Inferior parietal cortex (tissue), 1 donor: ENCODE measurements around the gene TENM4.

Experiments
- DNase-seq: peaks from one replicate; pipeline ENCODE4 v3.0.0-alpha.2; 2016; ENCODE audit errors: extremely low spot score

Gene TENM4

DNA sequence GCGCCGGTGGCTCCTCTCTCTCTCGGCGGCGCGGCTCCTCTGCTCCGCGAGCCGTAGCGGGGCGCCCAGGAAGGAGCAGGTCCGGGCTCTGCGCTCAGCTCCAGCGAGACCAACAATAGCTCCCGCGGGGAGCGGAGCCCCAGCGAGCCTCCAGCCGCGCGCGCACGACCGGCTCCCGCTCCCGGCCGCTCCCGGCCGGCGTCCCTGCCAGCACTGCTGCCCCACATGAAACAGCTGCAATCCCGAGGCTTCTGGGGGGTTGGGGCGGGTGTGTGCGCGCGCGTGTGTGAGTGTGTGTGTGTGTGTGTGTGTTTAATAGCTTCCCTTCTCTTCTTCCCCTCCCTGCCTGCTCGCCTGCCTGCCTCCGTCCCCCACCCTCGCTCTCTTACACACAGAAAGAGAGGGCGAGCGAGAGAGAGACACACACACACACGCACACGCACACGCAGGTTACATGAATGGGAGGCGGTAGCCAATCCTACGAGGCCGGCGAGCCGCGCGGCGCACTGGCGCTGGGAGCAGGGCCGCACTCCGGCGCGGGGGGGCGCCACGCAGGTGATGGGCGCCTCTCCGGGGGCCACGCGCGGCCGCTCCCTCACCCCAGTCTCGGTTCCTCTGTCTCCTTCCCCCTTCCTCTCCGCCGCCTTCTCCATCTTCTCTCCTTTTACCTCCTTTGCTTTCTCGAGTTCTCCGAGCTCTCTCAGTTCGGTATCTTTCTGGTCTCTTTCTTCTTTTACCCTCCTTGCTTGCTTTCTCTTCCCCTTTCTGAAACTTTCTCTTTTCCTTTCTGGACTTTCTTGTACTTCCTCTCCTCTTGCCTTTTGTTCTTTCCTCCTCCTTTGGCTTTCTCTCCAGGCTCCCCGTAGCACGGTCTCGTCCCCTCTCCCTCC, at the start of gene TENM4:
Gene TENM4, minus strand, starts transcription at position 460 of the 890 bp plus-strand sequence. CDS start 371,086 bp downstream, outside the sequence.
- DNase-seq: peak; percentile 42

DNA sequence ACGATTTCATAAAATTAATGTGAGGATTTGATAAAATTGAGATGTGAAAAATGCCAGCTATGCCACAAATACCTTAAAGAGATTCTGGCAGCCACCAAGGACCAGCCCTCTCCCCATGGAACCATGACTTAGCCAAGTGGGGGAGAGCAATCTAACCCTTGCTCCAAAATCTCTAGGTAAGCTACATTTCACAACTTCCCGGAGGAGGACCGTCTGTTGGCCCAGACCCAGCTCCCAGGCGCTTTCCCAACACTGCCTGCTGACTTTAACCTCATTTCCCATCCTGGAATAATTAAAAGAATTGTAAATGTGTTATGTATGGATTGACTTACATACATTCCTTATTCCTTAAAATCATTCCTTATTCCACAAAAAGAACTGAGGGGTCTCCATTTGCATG, 47.5 kb upstream of the TENM4 start:
- DNase-seq: no peak

DNA sequence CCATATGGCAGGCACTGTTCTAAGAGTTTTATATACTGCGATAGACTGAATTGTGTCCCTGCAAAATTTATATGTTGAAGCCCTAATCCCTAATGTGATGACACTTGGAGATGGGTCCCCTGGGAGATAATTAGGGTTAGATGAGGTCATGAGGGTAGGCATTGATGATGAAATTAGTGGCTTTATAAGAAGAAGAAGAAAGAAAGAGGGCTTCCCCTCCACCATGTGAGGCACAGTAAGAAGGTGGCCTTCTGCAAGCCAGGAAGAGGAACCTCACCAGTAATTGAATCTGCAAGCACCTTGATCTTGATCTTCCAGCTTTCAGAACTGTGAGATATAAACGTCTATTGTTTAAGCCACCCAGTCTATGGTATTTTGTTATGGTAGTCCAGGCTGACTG, 46.6 kb upstream of the TENM4 start:
- no peak for DNase-seq

DNA sequence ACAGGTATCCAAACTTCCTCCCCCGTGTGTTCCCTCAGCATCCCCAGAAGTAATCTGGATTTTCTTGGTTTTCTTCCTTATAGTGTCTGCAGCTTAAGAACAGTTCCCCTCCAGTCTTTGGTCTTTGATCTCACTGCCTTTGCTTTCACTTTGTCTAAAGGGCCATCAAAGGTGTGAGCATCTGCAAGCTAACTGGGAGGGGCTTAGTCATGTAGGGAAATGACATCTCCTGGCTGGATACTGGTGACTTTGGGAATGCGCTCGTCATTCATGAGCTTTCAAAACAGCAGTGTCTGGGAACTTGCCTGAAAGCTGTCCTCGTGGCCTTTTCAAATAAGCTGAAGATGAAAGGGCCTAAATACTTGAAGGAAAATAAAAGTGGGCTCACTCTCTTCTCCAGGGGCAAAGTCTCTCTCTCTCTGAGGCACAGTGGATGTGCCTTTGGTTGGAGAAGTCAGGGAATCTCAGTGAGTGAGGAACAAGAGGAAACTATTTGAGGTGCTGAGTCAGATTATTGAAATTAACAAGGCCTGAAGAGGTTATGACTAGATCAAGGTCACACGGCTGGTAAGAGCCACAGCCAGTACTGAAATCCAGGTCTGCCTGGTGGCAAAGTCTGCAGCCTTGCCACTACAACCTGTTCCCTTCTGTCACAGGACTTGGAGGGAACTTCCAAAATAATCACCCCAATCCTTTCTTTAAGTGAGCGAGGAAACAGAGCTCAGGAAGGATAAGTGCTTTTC, 45.6 kb upstream of the TENM4 start:
- no peak for DNase-seq

DNA sequence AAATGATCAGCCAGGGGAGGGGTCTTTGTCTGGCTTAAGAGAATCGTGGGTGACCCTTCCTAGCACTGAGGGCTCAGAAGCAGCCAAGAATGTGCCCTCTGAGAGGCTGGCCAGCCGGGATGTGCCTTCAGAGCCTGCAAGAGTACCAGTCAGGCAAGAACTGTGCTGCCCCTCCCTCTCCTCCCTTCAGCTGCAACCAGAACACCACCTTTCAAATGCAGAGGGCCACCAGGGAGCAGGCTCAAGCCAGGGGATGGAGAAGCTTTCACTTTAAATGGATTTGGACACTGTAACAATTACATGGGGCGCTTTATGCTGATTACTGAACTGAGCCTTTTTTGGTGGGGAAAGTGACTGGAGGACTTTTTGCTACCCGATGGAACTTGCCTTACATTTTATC, 44.9 kb upstream of the TENM4 start:
- no peak for DNase-seq

DNA sequence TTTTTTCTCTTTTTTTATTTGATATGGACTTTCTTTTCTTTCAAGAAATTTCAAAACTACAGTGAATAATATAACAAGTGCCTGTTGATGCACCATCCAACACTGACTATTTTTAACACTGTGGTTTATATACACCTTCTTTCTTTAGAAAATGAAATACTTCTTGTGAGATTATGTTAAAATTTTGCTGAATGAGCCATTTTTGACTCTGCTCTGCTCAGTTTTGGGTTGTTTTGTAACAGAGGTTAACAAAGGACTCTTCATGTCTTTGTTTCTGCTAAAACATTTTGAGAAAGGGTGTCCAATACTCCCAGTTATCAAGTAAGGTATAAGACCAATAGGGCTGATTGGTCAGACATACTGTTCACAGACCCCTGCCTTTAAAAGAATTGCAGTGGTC, 44.0 kb upstream of the TENM4 start:
- no peak for DNase-seq

DNA sequence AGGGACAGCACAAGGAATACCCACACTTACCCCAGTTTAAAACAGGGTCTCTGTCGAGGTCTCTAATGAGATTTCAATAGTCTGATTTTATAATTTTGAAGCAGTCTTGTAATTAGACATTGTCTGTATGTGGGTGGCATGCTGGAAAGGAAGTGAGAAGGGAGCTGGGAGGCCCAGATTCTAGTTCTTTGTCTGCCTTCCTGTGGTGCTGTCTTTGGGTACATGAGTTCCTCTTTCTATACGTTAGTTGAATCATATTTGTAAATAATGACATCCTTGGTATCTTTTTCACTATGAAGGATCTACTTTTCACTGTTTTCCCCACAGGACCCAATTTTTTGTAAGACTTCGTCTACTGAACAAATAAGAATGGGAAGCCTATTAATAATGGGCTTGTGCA, 42.0 kb upstream of the TENM4 start:
- no peak for DNase-seq

DNA sequence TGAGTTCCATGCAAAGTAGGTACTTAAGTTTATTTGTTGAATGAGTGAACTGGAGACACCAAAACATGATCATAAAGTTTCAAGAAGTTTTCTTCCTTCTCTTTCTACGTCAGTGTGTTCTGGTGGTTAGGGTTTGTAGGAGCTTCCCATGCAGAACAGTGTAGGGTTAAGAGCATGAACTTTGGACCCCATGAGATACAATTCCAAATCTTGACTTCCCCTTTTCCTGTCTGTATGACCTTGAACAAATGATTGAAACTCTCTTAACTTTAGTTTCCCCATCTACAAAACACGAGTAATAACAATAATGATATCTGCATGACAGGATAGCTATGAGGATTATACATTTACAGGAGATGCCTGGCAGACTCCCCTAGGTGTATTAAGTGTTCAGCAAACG, 41.0 kb upstream of the TENM4 start:
- no peak for DNase-seq

DNA sequence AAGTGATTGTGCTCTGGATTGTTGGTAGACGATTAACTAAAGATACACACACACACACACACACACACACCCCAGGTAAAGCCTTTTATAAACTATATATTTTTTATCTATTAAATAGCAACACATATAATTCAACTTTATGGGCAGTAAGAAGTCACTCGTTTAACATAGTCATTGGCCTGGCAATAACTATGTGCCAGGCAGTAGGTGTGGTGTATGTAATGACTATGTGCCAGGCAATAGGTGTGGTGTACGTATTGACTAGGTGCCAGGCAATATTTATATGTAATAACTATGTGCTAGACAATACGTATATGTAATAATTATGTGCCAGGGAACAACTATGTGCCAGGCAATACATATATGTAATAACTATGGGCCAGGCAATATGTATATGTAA, 40.0 kb upstream of the TENM4 start:
- no peak for DNase-seq

DNA sequence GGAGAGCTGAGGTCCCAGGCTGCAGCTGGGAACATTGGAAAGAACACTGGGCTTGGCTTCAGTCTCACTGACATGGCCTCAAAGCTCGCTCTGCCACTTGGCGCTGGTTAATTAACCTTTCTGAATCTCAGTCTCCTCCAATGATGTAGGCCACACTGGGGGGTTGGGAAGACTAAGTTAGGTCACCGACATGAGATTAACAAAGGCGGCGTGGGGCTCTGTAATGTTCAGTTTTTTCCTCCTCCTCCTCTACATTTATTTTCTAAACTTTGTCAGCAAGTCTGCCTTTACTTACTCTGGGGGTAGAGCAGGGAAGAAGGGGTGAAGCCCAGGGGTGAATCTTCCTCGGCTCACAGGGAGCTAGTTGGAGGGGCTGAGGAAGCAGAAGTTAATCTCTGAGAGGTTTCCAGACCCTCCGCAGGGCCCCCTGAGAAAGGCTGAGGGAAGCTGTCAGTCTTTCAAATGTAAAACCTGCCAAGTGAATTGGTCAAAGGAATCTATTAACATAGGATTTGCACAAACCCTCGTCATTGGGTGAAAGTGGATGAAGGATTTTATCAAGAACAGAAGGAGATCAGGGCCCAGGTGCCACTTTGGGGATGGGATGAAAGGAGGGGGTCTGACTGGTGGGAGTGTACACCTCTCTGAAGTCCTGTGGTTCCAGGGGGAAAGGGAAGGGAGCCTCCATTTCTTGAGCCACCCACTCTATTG, 32.1 kb upstream of the TENM4 start:
- DNase-seq: no peak

DNA sequence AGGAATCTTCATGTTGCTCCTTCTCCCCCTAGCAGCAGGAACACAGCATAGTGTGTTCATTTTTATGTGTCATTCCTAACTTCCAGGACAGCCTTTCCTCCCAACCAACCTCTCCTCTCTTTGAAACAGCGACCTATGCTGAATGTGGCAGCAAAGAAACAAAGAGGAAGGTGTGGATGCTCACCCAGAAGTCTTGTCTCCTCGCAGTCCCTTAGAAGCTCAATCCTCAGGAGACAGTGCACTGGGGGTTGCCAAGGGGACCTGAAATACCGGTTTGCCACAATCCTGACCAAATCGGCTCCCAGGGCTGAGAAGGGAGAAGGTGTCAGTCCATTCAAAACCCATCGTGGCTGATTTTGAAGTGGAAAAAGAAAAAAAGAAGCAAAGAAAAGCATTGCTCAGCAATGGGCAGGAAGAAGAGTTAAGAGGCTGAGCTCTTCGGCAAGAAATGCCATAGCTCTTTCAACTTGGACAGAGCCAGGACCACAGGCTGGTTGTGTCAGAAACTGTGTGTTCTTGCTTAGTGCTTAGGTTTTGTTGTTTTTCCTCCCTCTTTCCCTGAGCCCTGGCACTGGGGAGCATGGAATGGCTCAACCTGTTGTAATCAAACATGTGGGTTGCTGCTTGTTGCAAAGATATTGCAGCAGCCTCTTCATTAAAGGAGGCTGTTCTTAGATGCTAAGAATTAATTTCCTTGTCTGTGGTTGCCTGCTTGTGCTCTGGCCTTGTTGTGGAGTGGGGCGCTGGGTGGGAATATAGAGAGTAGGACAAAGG, 30.4 kb upstream of the TENM4 start:
- DNase-seq: no peak

DNA sequence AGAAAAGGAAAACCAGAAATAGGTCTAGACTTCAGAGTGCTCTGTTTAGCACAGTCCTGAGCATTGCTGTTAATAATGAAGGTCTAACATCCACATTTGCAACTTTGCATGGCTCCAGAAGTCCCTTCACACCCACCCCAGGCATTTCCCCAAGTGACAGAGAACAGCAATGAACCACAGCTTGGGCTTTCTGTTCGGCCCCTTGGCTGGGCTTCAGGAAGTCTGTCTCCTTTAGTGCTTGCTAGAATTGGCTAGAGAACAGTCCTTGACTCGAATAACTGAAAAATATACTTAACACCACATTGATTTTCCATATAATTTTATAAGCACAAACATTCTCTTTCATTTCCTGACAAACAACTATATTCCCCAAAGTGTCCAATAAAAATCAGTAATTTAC, 29.3 kb upstream of the TENM4 start:
- no peak for DNase-seq

DNA sequence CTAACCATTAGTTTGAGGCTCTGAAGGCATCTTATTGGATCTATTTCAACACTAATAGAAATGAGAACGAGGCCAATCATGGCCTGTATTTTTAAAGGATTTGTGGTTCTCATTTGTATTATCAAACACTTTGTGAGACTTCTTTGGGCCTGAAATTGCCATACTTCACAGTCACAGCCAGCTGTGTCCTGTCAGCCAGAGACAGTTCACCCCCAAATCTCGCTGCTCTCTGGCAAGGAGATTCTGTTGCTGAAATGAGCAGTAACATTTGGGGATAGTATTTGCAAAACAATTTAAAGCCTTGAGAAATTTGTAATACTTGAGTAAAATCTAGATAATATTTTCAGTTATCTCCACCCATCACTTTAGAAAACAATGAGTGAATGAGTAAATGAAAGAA, 26.9 kb upstream of the TENM4 start:
- DNase-seq: no peak

DNA sequence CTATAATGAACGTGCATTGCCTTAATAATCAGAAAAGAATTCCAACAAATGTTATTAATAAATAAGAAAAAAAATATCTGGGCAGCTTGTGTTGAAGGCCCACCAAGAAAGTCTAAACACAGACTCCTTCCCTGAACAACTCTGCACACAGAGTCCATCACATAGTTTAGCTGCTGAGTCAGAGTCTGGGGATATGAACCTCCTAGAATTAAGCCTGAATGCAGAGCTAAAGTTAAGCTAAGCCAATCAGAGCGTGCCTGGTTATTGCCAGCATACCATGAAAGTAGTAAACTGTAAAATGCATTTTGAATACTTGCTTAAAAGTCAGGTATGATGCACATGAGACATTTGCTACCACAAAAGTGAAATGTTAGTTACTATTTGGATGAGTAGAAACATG, 25.6 kb upstream of the TENM4 start:
- no peak for DNase-seq

DNA sequence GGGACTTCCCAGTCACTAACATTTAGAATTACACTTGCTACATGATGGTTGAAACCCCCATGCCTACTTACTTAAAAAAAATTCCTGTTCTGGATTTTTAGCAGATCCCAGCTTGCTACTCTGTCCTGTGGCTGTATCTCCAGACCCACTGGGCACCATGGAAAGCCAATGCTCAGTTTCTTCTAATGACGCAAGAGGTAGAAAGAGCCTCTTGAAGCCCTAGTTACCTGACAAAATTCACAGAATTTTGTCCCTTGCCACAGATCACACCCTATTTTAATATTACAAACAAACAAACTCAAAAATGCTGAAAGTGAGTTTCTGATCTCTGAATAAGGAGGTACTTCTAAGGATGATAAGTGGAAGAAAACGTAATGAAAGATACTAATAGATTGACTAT, 24.3 kb upstream of the TENM4 start:
- DNase-seq: no peak

DNA sequence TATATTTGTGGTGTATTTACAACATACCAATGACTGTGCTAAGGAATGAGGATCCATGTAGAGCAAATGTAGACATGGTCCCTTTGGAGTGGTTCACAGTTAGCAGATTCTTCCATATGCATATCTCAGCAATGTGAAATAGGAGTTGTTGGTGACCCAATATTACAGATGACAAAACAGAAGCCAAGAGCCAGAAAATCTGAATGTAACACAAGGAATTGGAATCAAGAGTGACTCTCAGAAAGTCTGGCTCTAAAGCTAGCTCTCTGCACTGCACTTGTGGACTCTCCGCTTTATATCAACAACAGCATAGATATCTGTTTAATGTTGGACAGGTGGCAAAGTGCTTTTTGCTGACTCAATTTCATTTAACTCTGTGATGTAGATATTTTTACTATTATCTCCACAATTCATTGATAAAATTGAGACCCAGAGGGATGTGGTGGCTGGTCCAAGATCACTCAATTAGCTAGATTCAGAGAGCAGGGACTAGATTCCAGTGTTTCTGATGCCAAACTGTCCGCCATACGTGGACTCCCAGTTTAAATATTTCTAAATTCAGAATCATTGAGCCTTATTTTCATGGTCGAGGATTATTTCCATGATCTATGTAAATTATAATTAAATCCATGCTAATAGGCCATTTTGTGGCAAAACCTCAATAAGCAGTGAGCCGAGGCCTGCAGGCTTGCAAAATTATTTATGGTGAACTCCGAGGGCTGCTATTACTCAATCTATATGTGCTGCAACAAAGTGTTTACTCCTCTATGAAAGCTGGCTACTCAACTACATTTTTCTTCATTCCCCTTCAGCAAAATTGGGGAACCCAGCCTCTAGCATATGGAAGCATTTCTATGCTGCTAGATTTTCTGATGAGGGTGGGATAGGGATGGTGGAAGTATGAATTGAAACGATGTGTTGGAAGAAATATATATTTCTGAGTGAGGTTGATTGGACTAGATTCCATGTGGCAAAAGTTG, 21.1 kb upstream of the TENM4 start:
- no peak for DNase-seq

DNA sequence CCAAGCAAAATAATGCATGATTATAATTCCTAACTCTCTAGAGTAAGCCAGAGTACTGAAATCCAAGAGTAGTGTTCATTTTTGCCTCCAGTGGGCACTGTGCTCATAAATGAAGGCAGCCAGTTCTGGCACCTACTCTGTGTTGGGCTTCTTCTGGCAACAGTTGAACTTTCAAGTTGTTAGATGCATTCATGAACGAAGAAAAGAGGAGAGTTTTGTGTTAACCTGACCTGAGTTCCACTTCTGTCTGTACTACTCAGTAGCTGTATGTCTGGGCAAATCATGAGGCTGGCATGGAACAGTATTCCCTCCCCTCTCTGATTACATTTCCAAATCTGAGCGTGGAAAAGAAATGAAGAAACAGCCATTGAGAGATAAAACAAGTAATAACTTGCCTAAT, 20.3 kb upstream of the TENM4 start:
- peak; percentile 50 for DNase-seq

DNA sequence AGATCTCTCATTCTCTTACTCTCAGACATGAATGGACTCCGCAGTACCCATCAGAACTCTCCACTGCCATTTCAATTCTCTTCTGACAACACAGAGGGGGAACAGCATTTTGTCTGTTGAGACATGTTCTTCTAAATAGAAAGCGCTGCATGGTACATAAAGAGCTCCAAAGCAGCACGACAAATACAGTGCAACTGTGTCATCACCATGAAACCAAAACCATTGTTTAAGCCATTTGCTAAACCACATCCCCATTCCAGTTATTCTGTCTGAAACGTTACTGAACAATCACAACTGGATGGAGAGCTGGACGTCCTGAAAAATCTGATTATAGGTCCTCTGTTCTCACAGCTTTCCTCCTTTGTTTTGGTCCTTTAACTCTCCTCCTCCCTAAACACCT, 17.9 kb upstream of the TENM4 start:
- DNase-seq: no peak

DNA sequence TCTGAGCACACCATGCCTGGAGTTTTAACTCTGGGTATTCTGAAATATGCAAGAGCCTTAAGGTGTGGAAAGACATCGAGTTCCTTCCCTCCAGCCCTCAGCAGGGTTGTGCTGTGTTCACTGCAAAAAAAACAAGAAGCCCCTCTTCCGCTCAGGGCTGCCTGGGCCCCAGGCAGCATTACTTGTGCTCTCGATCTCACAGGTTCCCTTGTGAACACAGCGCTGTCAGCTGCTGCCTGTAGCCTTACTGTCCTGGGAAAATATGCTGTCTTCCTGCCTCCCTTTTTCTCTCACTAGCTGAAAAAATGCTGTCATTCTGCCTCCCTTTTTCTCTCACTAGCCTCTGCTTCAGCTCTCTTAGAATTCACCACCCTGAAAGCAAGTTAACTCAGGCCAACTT, 15.7 kb upstream of the TENM4 start:
- no peak for DNase-seq

DNA sequence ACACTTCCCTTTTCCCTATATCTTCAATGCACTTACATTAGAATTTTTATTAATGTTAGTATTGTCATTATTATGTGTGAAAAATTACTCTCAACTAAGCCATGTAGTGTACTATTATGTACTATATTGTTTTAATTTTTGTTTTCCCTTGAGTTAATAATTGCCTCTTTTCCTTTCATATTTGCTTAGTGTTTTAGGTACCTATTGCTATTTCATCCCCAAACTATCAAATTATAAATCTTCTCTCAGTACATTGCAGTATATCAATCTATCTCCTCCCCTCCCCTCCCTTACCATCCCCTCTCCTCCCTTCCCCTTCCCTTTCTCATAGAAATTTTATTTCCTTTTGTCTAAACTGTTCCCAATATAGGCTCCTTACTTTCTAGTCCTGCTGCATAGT, 12.8 kb upstream of the TENM4 start:
- DNase-seq: no peak

DNA sequence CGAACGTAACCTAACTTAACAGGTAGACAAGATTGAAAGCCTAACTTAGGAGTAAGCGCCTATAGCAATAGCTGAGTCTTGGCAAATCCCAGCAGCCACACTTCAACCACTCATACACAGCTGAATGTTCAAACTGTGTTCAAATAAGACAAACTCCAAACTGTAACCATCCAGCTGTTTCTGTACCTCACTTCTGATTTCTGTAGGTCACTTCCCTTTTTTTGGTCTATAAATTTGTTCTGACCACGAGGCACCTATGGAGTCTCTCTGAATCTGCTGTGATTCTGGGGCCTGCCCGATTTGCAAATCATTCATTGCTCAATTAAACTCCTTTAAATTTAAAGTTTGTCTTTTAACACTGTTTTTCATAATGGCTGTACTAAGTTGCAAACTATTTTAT, 8.2 kb upstream of the TENM4 start:
- DNase-seq: no peak
